ENCODE data around the gene PPARG.
"Not testable (repeated sequence)": the region's sequence is repeated elsewhere in the genome, so short reads cannot be mapped to it uniquely, and the experiment has no call there.

Gene PPARG

GRCh38 chr3:12383218-12383617, 94.3 kb downstream of the PPARG start:
- DNase-seq = no peak

GRCh38 chr3:12384451-12385233, 95.8 kb downstream of the PPARG start:
- DNase-seq = no peak

GRCh38 chr3:12386514-12387291, 97.8 kb downstream of the PPARG start:
- not testable (repeated sequence) for DNase-seq

DNA sequence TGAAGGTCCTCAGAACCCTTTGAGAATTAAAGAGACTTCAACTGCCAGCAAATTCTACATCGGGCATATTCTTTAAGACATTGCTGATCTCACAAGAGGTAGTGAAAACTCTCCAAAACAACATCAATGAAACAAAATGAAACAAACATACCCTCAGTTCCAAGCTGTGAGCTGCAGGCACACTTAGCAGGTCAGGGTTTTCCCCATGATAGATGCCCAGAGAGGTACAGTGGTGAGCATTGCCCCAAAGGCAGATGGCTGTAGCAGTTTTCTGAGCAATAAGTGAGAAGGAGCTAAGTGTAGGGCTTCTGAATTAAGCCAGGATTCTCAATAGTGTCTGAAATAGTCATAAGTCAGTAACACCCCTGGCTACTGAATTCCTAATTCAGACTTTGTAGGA, 99.3 kb downstream of the PPARG start:
- DNase-seq = no peak

DNA sequence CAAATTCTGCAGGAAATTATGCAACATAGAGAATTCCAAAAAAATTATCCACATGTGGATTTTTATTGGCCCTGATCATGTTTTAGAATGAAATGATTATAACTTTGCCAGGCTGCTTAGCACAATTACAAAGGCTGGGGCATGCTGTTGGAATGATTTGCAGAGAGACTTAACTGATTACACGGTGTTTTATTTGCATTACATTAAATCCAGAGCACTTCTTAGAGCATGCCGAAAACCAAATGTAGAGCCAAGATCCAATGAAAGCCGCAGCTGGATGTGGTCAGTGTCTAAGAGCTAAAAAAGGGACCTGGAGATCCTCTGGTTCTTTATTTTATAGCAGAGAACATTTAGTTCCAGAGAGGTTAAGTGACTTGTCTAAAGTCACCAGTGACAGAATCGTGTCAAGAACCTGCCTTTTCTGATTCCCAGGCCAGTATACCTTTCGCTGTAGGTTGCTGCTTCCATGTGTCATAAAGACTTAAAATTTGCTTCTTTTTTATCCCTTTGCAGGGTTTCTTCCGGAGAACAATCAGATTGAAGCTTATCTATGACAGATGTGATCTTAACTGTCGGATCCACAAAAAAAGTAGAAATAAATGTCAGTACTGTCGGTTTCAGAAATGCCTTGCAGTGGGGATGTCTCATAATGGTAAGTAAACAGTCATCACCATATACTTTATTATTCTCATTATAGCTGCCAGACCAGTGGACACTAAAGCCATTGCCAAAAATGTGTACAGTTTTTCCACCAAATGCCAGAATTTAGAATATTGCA, 103.4 kb downstream of the PPARG start:
- no peak for DNase-seq

GRCh38 chr3:12393894-12394293, 105.0 kb downstream of the PPARG start:
- no peak for DNase-seq

- no peak for DNase-seq
Observed at GRCh38 chr3:12394569-12395271, 105.8 kb downstream of the PPARG start.

DNA sequence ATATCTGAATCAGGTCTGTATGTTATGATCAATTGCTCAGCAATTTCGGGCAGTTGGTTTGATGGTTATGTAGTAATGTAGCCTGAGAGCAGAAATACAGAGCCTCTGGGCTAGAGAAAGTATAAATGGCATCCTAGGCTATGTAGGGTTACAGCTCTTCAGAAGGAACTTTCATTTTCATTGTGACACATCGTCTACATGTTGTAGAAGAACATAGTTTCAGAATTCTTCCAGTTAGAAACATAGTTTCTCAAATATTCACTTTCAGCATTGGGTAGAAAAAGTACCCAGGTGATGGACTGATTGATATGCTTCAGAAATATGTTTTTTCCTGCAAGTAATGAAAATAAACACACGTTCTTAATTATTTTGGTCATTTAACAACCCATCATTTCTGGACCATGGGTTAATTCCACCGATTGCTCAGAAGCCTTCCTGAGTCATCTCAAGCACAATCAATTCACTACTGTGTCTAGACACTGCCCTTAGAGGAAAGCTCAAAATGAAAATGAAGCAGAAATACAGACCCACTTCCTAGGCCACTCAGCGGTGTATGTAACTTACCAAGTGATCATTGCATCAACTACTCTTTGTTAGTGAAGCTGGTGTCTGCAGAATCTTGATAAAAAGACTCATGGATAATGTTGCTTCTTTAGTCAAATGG, 106.6 kb downstream of the PPARG start:
- DNase-seq = no peak

DNA sequence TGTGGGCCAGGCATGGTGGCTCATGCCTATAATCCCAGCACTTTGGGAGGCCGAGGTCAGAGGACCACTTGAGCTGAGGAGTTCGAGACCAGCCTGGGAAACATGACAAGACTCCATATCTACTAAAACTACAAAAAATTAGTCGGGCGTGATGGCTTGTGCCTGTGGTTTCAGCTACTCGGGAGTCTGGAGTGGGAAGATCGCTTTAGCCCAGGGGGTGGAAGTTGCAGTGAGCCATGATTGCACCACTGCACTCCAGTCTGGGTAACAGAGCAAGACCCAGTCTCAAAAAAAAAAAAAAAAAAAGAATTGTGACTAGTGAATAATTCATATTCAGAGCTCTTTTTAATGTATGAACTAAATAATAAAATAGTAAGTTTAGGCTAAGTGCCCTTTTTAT, 107.6 kb downstream of the PPARG start:
- no peak for DNase-seq

DNA sequence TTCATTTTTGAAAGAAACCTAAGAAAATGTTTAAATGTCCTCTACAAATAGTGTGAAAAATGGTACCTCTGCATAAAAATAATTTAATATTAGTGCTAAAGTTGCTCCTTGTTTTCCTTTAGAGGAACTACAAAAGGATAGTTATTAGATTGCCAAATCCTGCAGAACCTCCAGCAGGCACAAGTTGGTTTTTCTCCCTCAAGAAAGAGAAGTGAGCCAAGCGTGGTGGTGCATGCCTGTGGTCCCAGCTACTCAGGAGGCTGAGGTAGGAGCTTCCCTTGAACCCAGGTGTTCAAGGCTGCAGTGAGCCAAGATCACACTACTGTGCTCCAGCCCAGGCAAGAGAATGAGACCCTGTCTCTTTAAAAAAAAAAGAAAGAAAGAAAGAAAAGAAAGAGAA, 110.4 kb downstream of the PPARG start:
- DNase-seq = no peak

DNA sequence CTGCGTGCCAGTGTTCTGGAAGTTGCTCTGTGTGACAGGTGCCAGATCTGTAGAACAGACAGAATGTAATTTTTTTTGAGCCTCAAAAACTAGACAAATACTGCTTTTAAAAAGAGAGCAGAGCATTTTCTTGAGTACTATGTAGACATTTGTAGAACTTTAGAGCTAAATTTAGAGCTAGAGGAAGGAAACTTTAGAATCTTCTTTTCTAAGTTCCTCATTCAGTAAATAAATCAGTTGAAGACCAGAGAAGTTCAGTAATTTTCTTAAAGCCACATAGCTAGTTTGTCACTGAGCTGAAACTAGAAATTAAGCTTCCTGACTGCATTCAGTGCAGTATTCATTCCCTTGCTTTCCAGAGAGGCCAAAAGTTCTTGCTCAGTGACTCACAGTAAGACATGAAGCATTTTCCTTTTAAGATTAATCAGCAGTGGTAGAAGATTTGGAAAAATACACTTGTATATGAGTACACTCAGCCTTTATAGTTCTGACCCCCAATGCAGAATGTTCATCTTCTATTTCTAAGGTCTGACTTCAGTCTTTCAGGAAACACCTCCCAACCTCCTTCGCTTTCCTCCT, 111.8 kb downstream of the PPARG start:
- no peak for DNase-seq

GRCh38 chr3:12401208-12401607, 112.3 kb downstream of the PPARG start:
- DNase-seq = no peak

GRCh38 chr3:12405432-12406272, 116.8 kb downstream of the PPARG start:
- DNase-seq = peak in 1 of 2 experiments; percentile 22

DNA sequence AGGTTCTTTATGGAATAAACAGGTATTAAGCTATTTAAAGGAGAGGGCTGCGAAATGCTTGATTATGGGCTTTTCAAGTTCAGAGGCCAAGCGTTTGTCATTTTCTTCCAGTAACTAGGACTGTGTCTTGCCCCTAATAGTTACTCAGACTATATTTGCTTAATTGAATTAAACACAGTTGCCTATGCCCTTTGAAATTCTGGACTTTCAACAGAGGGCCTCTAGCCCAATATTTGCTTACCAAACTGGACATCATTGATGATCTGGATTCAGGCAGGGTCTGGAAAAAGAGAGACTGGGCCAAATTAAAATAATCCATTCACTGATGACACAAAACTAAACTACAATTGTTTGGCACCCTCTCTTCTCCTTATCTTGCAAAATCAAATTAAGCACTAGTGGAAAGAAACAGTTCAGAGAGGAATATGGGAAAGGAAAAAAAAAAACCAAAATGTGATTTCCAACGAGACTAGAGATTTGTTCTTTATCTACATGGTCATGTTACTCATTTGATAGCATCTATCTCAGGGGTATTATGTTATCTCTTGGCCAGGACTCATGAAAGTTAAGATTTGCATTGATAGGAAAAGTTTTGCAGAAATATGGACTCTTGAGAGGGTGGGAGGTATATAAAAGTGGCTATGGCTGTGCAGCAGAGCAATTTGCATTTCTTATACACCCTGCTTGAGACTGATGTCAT, 120.3 kb downstream of the PPARG start:
- no peak for DNase-seq

- DNase-seq = no peak
Observed at GRCh38 chr3:12409684-12410596, 121.1 kb downstream of the PPARG start.

GRCh38 chr3:12413721-12414255, 124.9 kb downstream of the PPARG start:
- no peak for DNase-seq

DNA sequence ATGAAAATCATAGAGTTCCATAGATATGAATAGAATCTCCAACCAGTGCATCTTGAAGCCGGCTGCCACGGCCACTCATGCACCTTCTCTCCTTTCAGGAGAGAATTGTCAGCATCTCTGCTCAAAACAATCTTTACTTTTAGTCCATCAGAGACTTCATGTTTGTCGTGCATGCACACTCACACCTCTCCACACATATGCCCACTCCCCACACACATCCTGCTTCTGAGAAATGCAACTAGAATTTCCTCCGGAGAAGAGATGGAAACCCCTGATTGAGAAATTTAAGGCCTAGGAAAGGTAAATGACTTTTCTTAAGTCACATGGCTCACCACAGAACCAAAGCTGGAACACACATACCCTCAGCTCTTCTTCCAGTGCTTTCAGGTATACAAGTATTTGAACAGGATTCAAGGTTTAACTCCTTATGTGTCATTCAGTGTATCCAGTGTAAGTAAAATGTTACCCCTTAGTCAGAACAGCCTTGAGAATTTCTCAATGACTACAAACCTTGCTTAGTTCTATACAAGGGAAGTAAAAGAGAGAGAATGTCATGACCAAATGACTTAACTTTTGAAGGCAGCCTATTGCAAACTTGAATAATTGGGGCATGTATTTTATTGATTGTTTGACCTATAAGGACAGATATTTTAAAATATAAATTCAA, 126.3 kb downstream of the PPARG start:
- DNase-seq = no peak

DNA sequence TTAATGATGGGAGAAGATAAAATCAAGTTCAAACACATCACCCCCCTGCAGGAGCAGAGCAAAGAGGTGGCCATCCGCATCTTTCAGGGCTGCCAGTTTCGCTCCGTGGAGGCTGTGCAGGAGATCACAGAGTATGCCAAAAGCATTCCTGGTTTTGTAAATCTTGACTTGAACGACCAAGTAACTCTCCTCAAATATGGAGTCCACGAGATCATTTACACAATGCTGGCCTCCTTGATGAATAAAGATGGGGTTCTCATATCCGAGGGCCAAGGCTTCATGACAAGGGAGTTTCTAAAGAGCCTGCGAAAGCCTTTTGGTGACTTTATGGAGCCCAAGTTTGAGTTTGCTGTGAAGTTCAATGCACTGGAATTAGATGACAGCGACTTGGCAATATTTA, 127.9 kb downstream of the PPARG start:
- no peak for DNase-seq
